Cardiac fibroblast (primary cell): ENCODE measurements around the gene BBS7.

Experiments
- DNase-seq, 2 donors: peaks; one replicate each; pipeline versions ENCODE4 v3.0.0 to v3.0.0-alpha.2; 2010; ENCODE audit warnings: low read depth in 2 of 2
- H3K4me3 ChIP-seq, 2 donors: replicated peaks in 1 of 2; 1 replicate in 1 of 2; 2 replicates in 1 of 2; pipeline ENCODE4 v1.5.1; 2011; ENCODE audit warnings: low read depth in 2 of 2, low read length in 2 of 2, mild to moderate bottlenecking in 2 of 2, moderate library complexity in 1 of 2
- CTCF ChIP-seq: IDR thresholded peaks from one replicate; pipeline ENCODE4 v1.5.1; 2011; ENCODE audit warnings: low read depth, mild to moderate bottlenecking, low read length, inconsistent platforms

BBS7 gene

GRCh38 chr4:121822047-121822446, 48.2 kb downstream of the BBS7 start:
- peak overlapping the region; percentile 81 for H3K4me3 ChIP-seq
- no peak for TF ChIP-seq CTCF
- no peak for DNase-seq

GRCh38 chr4:121819216-121819965, 50.9 kb downstream of the BBS7 start:
- H3K4me3 ChIP-seq = no peak overlapping the region
- TF ChIP-seq CTCF = no peak
- peak; percentile 15 to 28 for DNase-seq

DNA sequence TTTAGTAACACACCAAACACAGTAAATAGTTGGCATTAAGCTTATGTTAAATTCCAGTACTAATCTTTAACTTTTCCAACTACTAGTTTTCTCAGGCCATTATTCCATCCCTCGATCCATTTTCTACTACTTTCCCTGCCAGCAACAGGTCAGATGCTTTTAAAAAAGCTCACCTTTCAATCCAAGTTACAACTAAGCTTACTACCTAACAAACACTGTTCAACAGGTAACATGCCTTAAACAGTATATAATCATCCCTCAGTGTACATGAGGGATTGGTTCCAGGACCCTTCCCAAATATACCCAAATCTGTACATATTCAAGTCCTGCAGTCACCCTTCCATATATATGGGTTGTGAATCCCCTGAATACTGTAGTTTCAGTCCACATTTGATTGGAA, 52.1 kb downstream of the BBS7 start:
- no peak for DNase-seq
- no peak overlapping the region for H3K4me3 ChIP-seq
- TF ChIP-seq CTCF = no peak

DNA sequence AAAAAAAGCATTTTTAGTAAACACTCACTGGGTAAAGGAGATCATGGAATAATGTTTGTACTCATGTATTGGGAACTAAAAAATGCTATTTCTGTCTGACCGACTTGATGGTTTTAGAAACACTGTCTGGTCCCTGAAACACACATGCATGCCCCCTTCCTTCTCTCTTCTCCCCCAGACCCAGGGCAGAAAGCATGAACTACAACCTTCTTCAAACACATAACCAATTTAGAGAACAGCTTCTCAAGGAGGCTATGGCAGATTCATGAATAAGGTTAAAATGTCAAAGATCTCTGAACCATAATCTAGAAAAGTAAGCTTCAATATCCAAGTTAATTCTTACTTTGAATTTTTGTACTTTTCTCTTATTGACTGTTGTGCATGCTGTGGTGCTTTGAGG, 52.6 kb downstream of the BBS7 start:
- DNase-seq = no peak
- H3K4me3 ChIP-seq = no peak overlapping the region
- no peak for TF ChIP-seq CTCF

DNA sequence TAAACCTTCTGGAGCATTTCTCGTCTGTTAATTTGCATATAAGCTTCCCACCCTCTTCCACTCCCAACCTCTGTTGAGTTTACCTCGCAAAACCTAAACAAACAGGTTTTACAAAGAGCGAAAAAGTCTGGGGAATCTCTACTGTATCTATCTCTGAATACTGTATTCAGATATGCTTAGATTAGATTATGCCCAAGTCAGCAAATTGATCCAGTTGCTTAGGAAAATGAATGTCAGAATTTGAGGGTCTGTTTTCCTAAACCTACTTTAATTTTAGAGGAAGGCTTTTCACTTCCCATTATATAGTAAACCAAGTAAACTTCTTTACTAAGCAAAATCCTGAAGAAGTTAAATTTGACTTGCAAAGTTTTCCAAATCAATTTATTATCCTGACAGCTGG, 53.3 kb downstream of the BBS7 start:
- no peak overlapping the region for H3K4me3 ChIP-seq

DNA sequence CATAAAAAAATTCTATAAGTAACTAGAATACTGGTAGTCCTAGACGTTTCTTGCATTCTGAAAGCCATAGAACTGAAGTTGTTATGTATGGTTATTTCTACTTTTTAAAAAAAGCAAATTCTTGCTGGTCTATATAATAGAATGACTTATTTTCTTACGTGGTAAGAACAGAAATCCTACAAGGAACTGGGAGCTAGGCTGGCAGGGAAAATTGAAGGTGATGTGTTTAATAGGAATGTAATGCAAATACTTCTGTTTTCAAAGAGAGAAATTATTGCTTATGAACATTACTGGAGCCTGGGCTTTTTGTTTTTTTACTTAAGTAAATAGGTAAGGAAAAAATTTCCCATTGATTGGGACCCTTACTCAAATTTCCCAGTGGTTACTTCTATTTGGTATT, 55.5 kb downstream of the BBS7 start:
- no peak overlapping the region for H3K4me3 ChIP-seq
- DNase-seq = no peak
- TF ChIP-seq CTCF = no peak

More for the DNA sequence above, 53.3 kb downstream of the BBS7 start:
- no peak for TF ChIP-seq CTCF
- DNase-seq = no peak

GRCh38 chr4:121811122-121811521, 59.2 kb downstream of the BBS7 start:
- no peak for DNase-seq
- H3K4me3 ChIP-seq = no peak overlapping the region
- no peak for TF ChIP-seq CTCF
